H9 (cell line): ENCODE results near the gene NAPG. TPM values are rescaled to one million over a fixed set of nuclear protein-coding genes. Genes with fewer than 3 reads are reported as not detected.
A peak's percentile ranks its signal among the peaks of the same experiment; 100 is the strongest.

ENCODE experiments used
- DNase-seq: peaks from one replicate; pipeline ENCODE4 v3.0.0-alpha.2; 2017
- H2AFZ ChIP-seq: one replicate; pipeline ENCODE4 v1.6.1; 2013; ENCODE audit warnings: mild to moderate bottlenecking, low read length, control low read depth, moderate library complexity
- H2AK5ac ChIP-seq: 2 replicates; pipeline ENCODE4 v1.6.1; 2013; ENCODE audit warnings: low read length, control low read depth, mixed read lengths; ENCODE audit not compliant: insufficient read length
- H2BK120ac ChIP-seq: one replicate; pipeline ENCODE4 v1.6.1; 2013; ENCODE audit warnings: low read depth, mild to moderate bottlenecking, low read length, control low read depth, inconsistent platforms; ENCODE audit not compliant: poor library complexity, severe bottlenecking
- H2BK12ac ChIP-seq: 2 replicates; pipeline ENCODE4 v1.6.1; 2013; ENCODE audit warnings: low read length, control low read depth, mixed read lengths, low read depth; ENCODE audit not compliant: insufficient read length
- H2BK15ac ChIP-seq: 2 replicates; pipeline ENCODE4 v1.6.1; 2013; ENCODE audit warnings: low read depth, low read length, control low read depth
- H2BK20ac ChIP-seq: one replicate; pipeline ENCODE4 v1.6.1; 2013; ENCODE audit warnings: low read depth, mild to moderate bottlenecking, low read length, control low read depth, inconsistent platforms; ENCODE audit not compliant: poor library complexity, severe bottlenecking
- H2BK5ac ChIP-seq: 2 replicates; pipeline ENCODE4 v1.6.1; 2013; ENCODE audit warnings: low read length, control low read depth, mixed read lengths; ENCODE audit not compliant: insufficient read length
- H3K14ac ChIP-seq: 2 replicates; pipeline ENCODE4 v1.6.1; 2013; ENCODE audit warnings: low read length, control low read depth; ENCODE audit not compliant: insufficient read depth
- H3K18ac ChIP-seq: 2 replicates; pipeline ENCODE4 v1.6.1; 2013; ENCODE audit warnings: low read depth, mild to moderate bottlenecking, mixed read lengths, low read length, control low read depth; ENCODE audit not compliant: insufficient read length
- H3K23ac ChIP-seq: 2 replicates; pipeline ENCODE4 v1.6.1; 2013; ENCODE audit warnings: low read length, control low read depth, mixed read lengths, low read depth; ENCODE audit not compliant: insufficient read length
- H3K23me2 ChIP-seq: 2 replicates; pipeline ENCODE4 v1.6.1; 2013; ENCODE audit warnings: low read depth, mild to moderate bottlenecking, mixed read lengths, low read length, control low read depth; ENCODE audit not compliant: insufficient read length, poor library complexity, severe bottlenecking
- H3K27ac ChIP-seq: 2 replicates; pipeline ENCODE4 v1.5.1; 2013; ENCODE audit warnings: low read length, control low read depth, mixed read lengths, low read depth; ENCODE audit not compliant: insufficient read length
- H3K27me3 ChIP-seq: 2 replicates; pipeline ENCODE4 v1.6.1; 2013; ENCODE audit warnings: low read length, control low read depth, inconsistent platforms; ENCODE audit not compliant: insufficient read depth
- H3K4ac ChIP-seq: 2 replicates; pipeline ENCODE4 v1.6.1; 2013; ENCODE audit warnings: low read depth, mild to moderate bottlenecking, control low read depth, inconsistent platforms, low read length, moderate library complexity
- H3K4me1 ChIP-seq: 2 replicates; pipeline ENCODE4 v1.6.1; 2013; ENCODE audit warnings: low read length, control low read depth, inconsistent platforms; ENCODE audit not compliant: insufficient read depth
- H3K4me2 ChIP-seq: 2 replicates; pipeline ENCODE4 v1.6.1; 2013; ENCODE audit warnings: low read length, control low read depth, mixed read lengths; ENCODE audit not compliant: insufficient read length, insufficient read depth
- H3K56ac ChIP-seq: 2 replicates; pipeline ENCODE4 v1.6.1; 2013; ENCODE audit warnings: low read depth, mild to moderate bottlenecking, mixed read lengths, low read length, control low read depth; ENCODE audit not compliant: insufficient read length
- H3K79me1 ChIP-seq: 2 replicates; pipeline ENCODE4 v1.6.1; 2013; ENCODE audit warnings: low read depth, mild to moderate bottlenecking, moderate library complexity, low read length, control low read depth, inconsistent platforms; ENCODE audit not compliant: insufficient read depth, poor library complexity, severe bottlenecking
- H3K79me2 ChIP-seq: 2 replicates; pipeline ENCODE4 v1.6.1; 2013; ENCODE audit warnings: low read length, control low read depth, inconsistent platforms; ENCODE audit not compliant: insufficient read depth
- H3K9ac ChIP-seq: 2 replicates; pipeline ENCODE4 v1.6.1; 2013; ENCODE audit warnings: low read length, control low read depth, mixed read lengths; ENCODE audit not compliant: insufficient read length; ENCODE audit errors: extremely low read depth
- H3K9me3 ChIP-seq: one replicate; pipeline ENCODE4 v1.6.1; 2013; ENCODE audit warnings: low read depth, low read length, inconsistent platforms; ENCODE audit not compliant: control insufficient read depth
- H3T11ph ChIP-seq: one replicate; pipeline ENCODE4 v1.6.1; 2013; ENCODE audit warnings: mild to moderate bottlenecking, low read length, control low read depth, inconsistent platforms
- H4K20me1 ChIP-seq: one replicate; pipeline ENCODE4 v1.6.1; 2013; ENCODE audit not compliant: control insufficient read depth, insufficient read length, insufficient read depth
- H4K5ac ChIP-seq: 2 replicates; pipeline ENCODE4 v1.6.1; 2013; ENCODE audit warnings: low read depth, mild to moderate bottlenecking, mixed read lengths, low read length, control low read depth; ENCODE audit not compliant: insufficient read length
- H4K8ac ChIP-seq: replicated peaks from 2 replicates; pipeline ENCODE4 v1.6.1; 2013; ENCODE audit warnings: low read length, control low read depth, mixed read lengths, low read depth; ENCODE audit not compliant: insufficient read length
- H4K91ac ChIP-seq: 2 replicates; pipeline ENCODE4 v1.6.1; 2013; ENCODE audit warnings: low read depth, mild to moderate bottlenecking, moderate library complexity, mixed read lengths, low read length, control low read depth; ENCODE audit not compliant: insufficient read length
- H3K27ac Mint-ChIP-seq, 3 experiments: 2 replicates in 2 of 3; 3 replicates in 1 of 3; pipeline ENCODE4 v1.8.0; 2020 to 2021; ENCODE audit warnings: mixed read lengths in 3 of 3, mild to moderate bottlenecking in 1 of 3, moderate library complexity in 1 of 3
- H3K27me3 Mint-ChIP-seq: 2 replicates; pipeline ENCODE4 v1.8.0; 2021; ENCODE audit warnings: low read depth, mild to moderate bottlenecking, moderate library complexity, mixed read lengths
- H3K36me3 Mint-ChIP-seq, 3 experiments: 2 replicates in 2 of 3; 3 replicates in 1 of 3; pipeline ENCODE4 v1.8.0; 2020 to 2021; ENCODE audit warnings: low read depth in 3 of 3, mixed read lengths in 3 of 3; ENCODE audit not compliant: insufficient read depth in 1 of 3
- H3K4me1 Mint-ChIP-seq, 2 experiments: 2 replicates each; pipeline ENCODE4 v1.8.0; 2020; ENCODE audit warnings: mixed read lengths in 2 of 2
- H3K4me3 Mint-ChIP-seq, 2 experiments: 2 replicates in 1 of 2; 3 replicates in 1 of 2; pipeline ENCODE4 v1.8.0; 2020 to 2021; ENCODE audit warnings: mild to moderate bottlenecking in 2 of 2, mixed read lengths in 2 of 2, moderate library complexity in 1 of 2
- H3K9me3 Mint-ChIP-seq, 2 experiments: 2 replicates in 1 of 2; 3 replicates in 1 of 2; pipeline ENCODE4 v1.8.0; 2020; ENCODE audit warnings: mild to moderate bottlenecking in 2 of 2, mixed read lengths in 2 of 2, moderate library complexity in 1 of 2
- CTCF ChIP-seq: fragments of 200-600 bp; sonication (generic); conservative IDR thresholded peaks from 3 replicates; pipeline ENCODE4 v1.8.0; 2021; ENCODE audit warnings: antibody characterized with exemption, mild to moderate bottlenecking
- WGBS: extraction: QIAGEN DNeasy Blood & Tissue Kit; methylation state at CpG from one replicate; pipeline ENCODE4 v1.1.7; 2013; ENCODE audit warnings: missing lambda C conversion rate, low lambda C conversion rate, mixed read lengths; ENCODE audit not compliant: insufficient read length; ENCODE audit errors: extremely low coverage; 5-methylcytosine and 5-hydroxymethylcytosine counted together
- total RNA-seq: library from RNA; stranded (reverse); gene quantifications from 2 replicates; pipeline ENCODE4 v1.2.1, GENCODE V29; 2021

The NAPG gene
- total RNA-seq, 1 experiment from 2014 or later, result 30.9 TPM

DNA sequence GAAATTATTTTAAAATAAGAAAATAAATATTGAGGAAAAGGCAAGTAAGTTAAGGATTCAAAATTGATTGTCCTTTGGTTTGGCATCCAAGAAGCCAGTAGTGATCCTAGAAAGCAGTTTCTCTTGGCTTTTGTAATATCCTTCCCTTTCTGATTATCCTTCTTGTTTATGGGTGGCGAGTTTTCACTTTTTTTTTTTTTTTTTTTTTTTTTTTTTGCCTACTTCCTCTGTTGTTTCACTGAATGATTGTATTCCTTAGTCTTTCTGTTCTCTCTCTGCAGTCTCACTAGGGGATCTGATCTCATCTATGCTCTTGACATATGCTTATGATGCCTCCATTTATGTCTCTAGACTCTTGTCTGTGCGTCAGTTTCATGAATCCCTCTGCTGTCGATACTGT lies 4.2 kb downstream of the NAPG start:
- Histone ChIP-seq H2BK5ac (no peak overlapping the region), H3K27ac (no peak overlapping the region), H4K91ac (no peak overlapping the region), H3K14ac (no peak overlapping the region), H3K18ac (no peak overlapping the region), H2BK15ac (no peak overlapping the region), H3K56ac (no peak overlapping the region), H4K5ac (no peak overlapping the region), H2AK5ac (no peak overlapping the region), H3K27me3 (no peaks in the 10 kb centered on the region), H2BK20ac (no peak overlapping the region), H3K23ac (no peak overlapping the region), H3K9me3 (no peaks in the 10 kb centered on the region), H3K4me1 (no peaks in the 10 kb centered on the region; the same call in 1 of the 2 replicates), H2BK120ac (no peak overlapping the region), H3K79me2 (peaks cover 27% of the 10 kb centered on the region; the same call in 1 of the 2 replicates), H4K20me1 (no peaks in the 10 kb centered on the region), H3K4ac (no peak overlapping the region), H4K8ac (no peak overlapping the region), H3K4me2 (no peak overlapping the region), H3K79me1 (peaks cover 16% of the 10 kb centered on the region), H2BK12ac (no peak overlapping the region), H3K9ac (peak overlapping the region; percentile 43), H2AFZ (no peak overlapping the region), H3K23me2 (peaks cover 4% of the 10 kb centered on the region), H3T11ph (no peak overlapping the region)
- Mint-ChIP-seq H3K27me3 (no peaks in the 10 kb centered on the region), H3K9me3 (no peaks in the 10 kb centered on the region), H3K36me3 (peaks cover 0 to 9% (median 0%) of the 10 kb centered on the region in 3 experiments; a peak in 3 of 7 replicates), H3K27ac (peak overlapping the region in 2 of 3 experiments; percentile 3 to 5; a peak in 1 of 7 replicates), H3K4me1 (peaks cover 13 to 14% of the 10 kb centered on the region in 2 experiments), H3K4me3 (no peak overlapping the region)
- no peak for DNase-seq
- no CpG with 5 or more reads among the region's 3 CpGs for WGBS
- TF ChIP-seq CTCF, result no peak
